GM23248 (cell line): ENCODE measurements around the gene LRSAM1.

ENCODE experiments used
- EZH2 ChIP-seq: fragments of 200-600 bp; sonication (generic); IDR thresholded peaks from 2 replicates; pipeline ENCODE4 v1.6.1; 2018; ENCODE audit warnings: antibody characterized with exemption, mild to moderate bottlenecking; ENCODE audit not compliant: insufficient read depth, poor library complexity, severe bottlenecking
- EZH2phosphoT487 ChIP-seq: fragments of 200-600 bp; sonication (generic); IDR thresholded peaks from 2 replicates; pipeline ENCODE4 v1.6.1; 2018; ENCODE audit warnings: antibody characterized with exemption, moderate library complexity, mild to moderate bottlenecking, low read depth; ENCODE audit not compliant: insufficient read depth

DNA sequence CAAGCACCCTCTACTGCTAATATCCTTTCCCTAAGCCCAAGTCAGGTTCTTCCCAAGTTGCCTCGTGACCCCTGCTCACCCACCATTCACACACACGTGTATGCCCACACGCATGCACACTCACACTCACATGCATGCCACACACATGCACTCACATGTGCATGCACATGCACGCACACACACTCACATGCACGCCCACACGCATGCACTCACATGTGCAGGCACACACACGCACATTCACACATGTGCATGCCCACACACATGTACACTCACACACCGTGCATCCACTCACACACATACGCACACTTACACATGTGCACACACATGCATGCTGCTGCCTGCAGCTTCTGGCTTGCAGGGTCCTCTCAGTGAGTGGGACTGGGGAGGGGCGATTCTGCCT, 97.9 kb downstream of the LRSAM1 start:
- TF ChIP-seq EZH2 (no peak), EZH2phosphoT487 (no peak)
